ENCODE measurements around the gene LRMDA. TPM values are rescaled to one million over a fixed set of nuclear protein-coding genes. Genes with fewer than 3 reads are reported as not detected.

The LRMDA gene
- total RNA-seq, 4 donors from 2014 or later = 2.2 to 7.8 (median 4.5) TPM

DNA sequence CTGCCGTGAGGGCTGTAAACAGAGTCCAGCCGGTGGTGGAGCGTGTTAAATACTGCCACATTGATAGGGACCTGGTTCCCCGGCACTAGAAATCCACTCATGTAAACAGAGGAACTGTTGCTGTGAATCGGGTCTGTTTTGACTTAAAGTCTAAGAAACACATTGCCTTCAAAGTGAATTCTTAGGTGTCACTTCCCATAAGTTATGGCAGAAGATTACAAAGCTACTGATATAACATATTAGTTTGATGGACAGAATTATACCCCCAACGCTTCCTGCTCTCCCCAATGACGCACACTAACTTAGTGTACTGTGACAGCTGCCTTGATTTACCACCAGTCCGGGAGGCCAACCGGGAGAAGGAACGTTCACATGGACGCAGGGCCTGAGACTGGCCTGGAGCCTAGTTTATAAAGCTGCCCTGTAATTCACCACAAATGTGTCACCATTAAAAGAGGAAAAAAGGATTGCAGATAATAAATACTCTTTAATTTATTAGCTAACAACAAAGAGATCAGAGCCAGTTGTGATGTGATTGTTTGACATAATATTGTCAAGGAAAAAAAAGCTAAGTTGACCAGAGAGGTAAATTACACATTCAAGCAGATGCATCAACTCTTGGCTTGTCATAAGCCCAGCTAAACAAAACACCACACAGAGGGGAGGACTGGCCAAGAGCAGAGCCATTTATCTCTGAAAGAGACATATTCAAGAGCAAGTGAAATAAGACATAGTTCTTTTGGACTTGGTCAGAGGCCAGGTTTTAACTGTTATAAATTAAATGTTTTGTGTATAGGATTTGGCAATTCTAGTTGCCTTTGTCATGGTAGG lies 820.6 kb downstream of the LRMDA start:
- H3K4me1 ChIP-seq = peaks cover 0 to 8% (median 0%) of the 10 kb centered on the region in 4 donors
- H3K36me3 ChIP-seq = no peaks in the 10 kb centered on the region
- TF ChIP-seq POLR2A (IDR thresholded peaks at IDR 0.05) (no peak), EP300 (IDR thresholded peaks at IDR 0.05; ENCODE audit: low read depth) (peak; percentile 91), CTCF (IDR thresholded peaks at IDR 0.05) (no peak), POLR2AphosphoS5 (IDR thresholded peaks at IDR 0.05) (peak; percentile 85 to 95 (median 93))
- 63% methylated on average over 6 to 11 of the region's 11 CpGs for WGBS, 2 donors (ENCODE audit: low coverage in 1 of 2)
- H3K27ac ChIP-seq = peak overlapping the region; percentile 52 to 87 (median 65)
- in situ Hi-C loops (cut with MboI; ENCODE audit: low pct_ligation_motif_present in 1 of 4, low pct_unique_long_range_greater_than_20kb in 1 of 4, low sequenced_read_pairs in 3 of 4) (no loop called here), intact Hi-C loops (cut with DNase I; ENCODE audit: low total_unique reads) (loop anchor here (1.0 to 10.0 kb wide), 4 partner anchors 83 to 720 kb away; no protein-coding TSS in a partner anchor)
- H3K27me3 ChIP-seq = no peaks in the 10 kb centered on the region
- no peak overlapping the region for H3K4me3 ChIP-seq
- DNase-seq = peak; percentile 71
- H3K9me3 ChIP-seq = no peaks in the 10 kb centered on the region

DNA sequence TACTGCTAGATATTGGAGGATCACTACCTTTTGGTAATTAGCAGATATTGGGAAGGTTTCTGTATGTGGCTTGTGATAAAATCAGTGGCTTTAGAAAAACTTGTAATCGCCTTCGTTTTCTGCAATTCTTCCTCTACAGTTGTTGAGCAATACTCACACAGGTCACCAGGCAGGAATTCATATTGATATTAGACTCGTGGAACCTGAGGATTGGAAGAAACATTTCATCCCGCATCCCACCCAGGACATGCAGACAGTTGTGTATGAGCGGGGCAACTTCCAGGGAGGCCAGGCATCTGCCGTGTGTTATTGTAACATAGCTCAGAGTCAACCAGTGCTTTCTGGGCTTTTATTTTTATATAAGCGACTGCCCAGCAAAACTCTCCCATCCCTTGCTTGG lies 821.3 kb downstream of the LRMDA start:
- DNase-seq = no peak
- intact Hi-C loops (cut with DNase I; ENCODE audit: low total_unique reads) = loop anchor here (1.0 to 10.0 kb wide), 4 partner anchors 82 to 720 kb away; no protein-coding TSS in a partner anchor
- TF ChIP-seq POLR2AphosphoS5 (IDR thresholded peaks at IDR 0.05) (no peak), EP300 (IDR thresholded peaks at IDR 0.05; ENCODE audit: low read depth) (no peak), CTCF (IDR thresholded peaks at IDR 0.05) (no peak), POLR2A (IDR thresholded peaks at IDR 0.05) (no peak)
- no peaks in the 10 kb centered on the region for H3K36me3 ChIP-seq
- in situ Hi-C loops (cut with MboI; ENCODE audit: low pct_ligation_motif_present in 1 of 4, low pct_unique_long_range_greater_than_20kb in 1 of 4, low sequenced_read_pairs in 3 of 4) = no loop called here
- 64 to 84% methylated on average over 4 to 7 of the region's 7 CpGs for WGBS, 2 donors (ENCODE audit: low coverage in 1 of 2)
- H3K27ac ChIP-seq = peak overlapping the region; percentile 33 to 87 (median 55)
- no peaks in the 10 kb centered on the region for H3K9me3 ChIP-seq
- no peaks in the 10 kb centered on the region for H3K27me3 ChIP-seq
- H3K4me3 ChIP-seq = no peak overlapping the region
- peaks cover 0 to 8% (median 0%) of the 10 kb centered on the region in 4 donors for H3K4me1 ChIP-seq

GRCh38 chr10:76255241-76255640 lies 823.8 kb downstream of the LRMDA start:
- TF ChIP-seq EP300 (IDR thresholded peaks at IDR 0.05; ENCODE audit: low read depth) = no peak
- TF ChIP-seq CTCF (IDR thresholded peaks at IDR 0.05) = no peak
- TF ChIP-seq POLR2AphosphoS5 (IDR thresholded peaks at IDR 0.05) = no peak
- TF ChIP-seq POLR2A (IDR thresholded peaks at IDR 0.05) = no peak
- Histone ChIP-seq H3K27ac (no peak overlapping the region), H3K36me3 (no peaks in the 10 kb centered on the region), H3K4me1 (peaks cover 0 to 8% (median 0%) of the 10 kb centered on the region in 4 donors), H3K4me3 (no peak overlapping the region), H3K9me3 (peaks cover 5 to 9% of the 10 kb centered on the region in 2 donors), H3K27me3 (no peaks in the 10 kb centered on the region)
- no peak for DNase-seq
- intact Hi-C loops (cut with DNase I; ENCODE audit: low total_unique reads) = loop anchor here (10.0 kb wide), 1 partner anchor 80 kb away; no protein-coding TSS in a partner anchor
- WGBS, 2 donors (ENCODE audit: low coverage in 1 of 2) = 90 to 100% methylated on average over 1 of the region's 1 CpG
- in situ Hi-C loops (cut with MboI; ENCODE audit: low pct_ligation_motif_present in 1 of 4, low pct_unique_long_range_greater_than_20kb in 1 of 4, low sequenced_read_pairs in 3 of 4) = no loop called here

DNA sequence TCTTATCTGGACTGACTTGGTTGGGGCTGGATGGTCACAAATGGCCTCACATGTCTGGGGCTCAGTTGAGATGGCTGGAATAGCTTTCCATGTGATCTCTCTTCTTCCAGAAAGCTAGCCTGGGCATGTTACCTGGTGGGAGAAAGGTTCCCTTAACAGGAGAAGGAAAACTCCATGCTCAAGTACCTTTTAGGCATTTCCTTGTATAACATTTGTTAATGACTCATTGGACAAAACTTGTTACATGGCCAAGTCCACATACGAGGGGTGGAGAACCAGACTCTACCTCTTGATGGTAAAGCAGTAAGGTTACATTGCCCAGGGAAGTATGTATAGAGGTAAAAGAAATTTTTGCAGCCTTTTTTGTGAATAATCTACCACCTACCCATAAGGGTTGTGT lies 826.4 kb downstream of the LRMDA start:
- in situ Hi-C loops (cut with MboI; ENCODE audit: low pct_ligation_motif_present in 1 of 4, low pct_unique_long_range_greater_than_20kb in 1 of 4, low sequenced_read_pairs in 3 of 4) = no loop called here
- WGBS, 2 donors (ENCODE audit: low coverage in 1 of 2) = 67 to 82% methylated on average over 1 of the region's 1 CpG

More for the DNA sequence above, 826.4 kb downstream of the LRMDA start:
- H3K9me3 ChIP-seq = peaks cover 9 to 13% of the 10 kb centered on the region in 2 donors
- no peak for DNase-seq
- H3K27ac ChIP-seq = no peak overlapping the region
- intact Hi-C loops (cut with DNase I; ENCODE audit: low total_unique reads) = loop anchor here (10.0 kb wide), 1 partner anchor 77 kb away; no protein-coding TSS in a partner anchor
- H3K4me1 ChIP-seq = peaks cover 0 to 6% (median 0%) of the 10 kb centered on the region in 4 donors
- H3K27me3 ChIP-seq = no peaks in the 10 kb centered on the region
- H3K36me3 ChIP-seq = no peaks in the 10 kb centered on the region
- TF ChIP-seq EP300 (IDR thresholded peaks at IDR 0.05; ENCODE audit: low read depth) (no peak), POLR2A (IDR thresholded peaks at IDR 0.05) (no peak), POLR2AphosphoS5 (IDR thresholded peaks at IDR 0.05) (no peak), CTCF (IDR thresholded peaks at IDR 0.05) (no peak)
- H3K4me3 ChIP-seq = no peak overlapping the region

Data from transverse colon (tissue), 4 donors.